Ectodermal cell (in vitro differentiated cells): ENCODE results near the gene ZBTB32.

Experiments
- H3K27ac ChIP-seq: 2 replicates; pipeline ENCODE4 v1.7.0; 2013; ENCODE audit warnings: mild to moderate bottlenecking, low read depth, low read length; ENCODE audit not compliant: insufficient read depth, poor library complexity, severe bottlenecking
- H3K27me3 ChIP-seq: 2 replicates; pipeline ENCODE4 v1.7.0; 2013; ENCODE audit warnings: mild to moderate bottlenecking, low read length; ENCODE audit not compliant: insufficient read depth, control insufficient read depth, poor library complexity, severe bottlenecking
- H3K36me3 ChIP-seq: one replicate; pipeline ENCODE4 v1.7.0; 2013; ENCODE audit warnings: low read length; ENCODE audit not compliant: control insufficient read depth, insufficient read depth
- H3K4me1 ChIP-seq: one replicate; pipeline ENCODE4 v1.7.0; 2013; ENCODE audit warnings: low read length; ENCODE audit not compliant: control insufficient read depth, insufficient read depth
- H3K4me3 ChIP-seq: 2 replicates; pipeline ENCODE4 v1.7.0; 2013; ENCODE audit warnings: low read depth, low read length, control low read depth; ENCODE audit not compliant: insufficient read depth
- H3K9me3 ChIP-seq: 2 replicates; pipeline ENCODE4 v1.7.0; 2013; ENCODE audit warnings: mild to moderate bottlenecking, low read length, moderate library complexity; ENCODE audit not compliant: control insufficient read depth
- WGBS, 2 experiments: methylation state at CpG; one replicate each; pipeline ENCODE4 v1.1.7; 2013; ENCODE audit warnings: missing lambda C conversion rate in 2 of 2; 5-methylcytosine and 5-hydroxymethylcytosine counted together

Gene ZBTB32

DNA sequence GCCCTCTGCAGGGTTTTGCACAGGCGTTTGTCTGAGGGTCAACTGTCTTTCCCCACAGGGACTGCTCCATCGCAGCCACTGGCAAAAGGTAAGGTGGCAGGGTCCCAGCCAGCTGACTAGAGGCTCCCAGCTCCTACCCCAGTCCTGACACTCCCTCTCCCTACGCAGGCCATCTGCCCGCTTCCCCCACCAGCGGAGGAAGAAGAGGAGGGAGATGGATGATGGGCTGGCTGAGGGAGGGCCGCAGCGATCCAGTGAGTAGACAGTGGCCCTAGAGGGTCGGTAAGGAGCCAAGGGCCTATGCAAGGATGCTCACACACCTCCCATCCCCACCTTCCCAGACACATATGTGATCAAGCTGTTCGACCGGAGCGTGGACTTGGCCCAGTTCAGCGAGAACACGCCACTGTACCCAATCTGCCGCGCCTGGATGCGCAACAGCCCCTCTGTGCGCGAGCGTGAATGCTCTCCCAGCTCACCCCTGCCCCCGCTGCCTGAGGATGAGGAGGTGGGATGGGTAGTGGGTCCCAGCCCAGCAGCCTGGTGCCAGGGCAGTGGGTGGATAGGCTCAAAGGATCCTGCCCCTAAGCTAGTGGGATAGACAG, 48.5 kb downstream of the ZBTB32 start:
- no peaks in the 10 kb centered on the region for H3K36me3 ChIP-seq
- peaks cover 22% of the 10 kb centered on the region for H3K27me3 ChIP-seq
- WGBS, 2 experiments: 94% methylated on average over 19 to 20 of the region's 20 CpGs
- H3K4me3 ChIP-seq: no peak overlapping the region
- H3K4me1 ChIP-seq: peaks cover 16% of the 10 kb centered on the region
- H3K27ac ChIP-seq: no peak overlapping the region
- H3K9me3 ChIP-seq: no peaks in the 10 kb centered on the region

DNA sequence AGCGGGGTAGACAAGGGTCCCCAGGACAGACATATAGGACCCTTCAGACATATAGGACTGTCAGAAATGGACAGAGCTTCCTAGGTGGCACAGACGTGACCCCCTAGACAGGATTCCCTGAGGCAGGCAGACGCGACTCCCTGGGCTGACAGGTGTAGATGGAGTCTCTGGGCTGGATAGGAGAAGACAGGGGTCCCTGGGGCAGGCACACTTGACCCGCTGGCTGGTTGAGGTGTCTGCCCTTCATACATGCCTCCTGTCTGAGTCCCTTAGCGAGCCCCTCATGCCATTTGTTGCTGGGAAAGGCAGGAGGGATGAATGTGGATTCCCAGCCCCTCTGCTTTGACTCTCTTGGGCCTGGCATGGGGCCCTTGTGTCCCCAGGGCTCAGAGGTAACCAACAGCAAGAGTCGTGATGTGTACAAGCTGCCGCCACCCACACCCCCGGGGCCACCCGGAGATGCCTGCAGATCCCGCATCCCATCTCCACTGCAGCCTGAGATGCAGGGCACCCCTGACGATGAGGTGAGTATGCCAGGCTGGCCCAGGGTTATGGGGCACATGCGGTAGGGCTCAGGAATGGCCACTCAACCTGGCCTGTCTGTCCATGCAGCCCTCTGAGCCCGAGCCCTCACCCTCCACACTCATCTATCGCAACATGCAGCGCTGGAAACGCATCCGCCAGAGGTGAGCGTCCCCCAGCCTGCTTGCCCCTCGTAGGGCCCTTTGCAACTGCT, 49.4 kb downstream of the ZBTB32 start:
- no peaks in the 10 kb centered on the region for H3K9me3 ChIP-seq
- H3K27me3 ChIP-seq: peaks cover 22% of the 10 kb centered on the region
- no peak overlapping the region for H3K27ac ChIP-seq
- H3K4me3 ChIP-seq: no peak overlapping the region
- WGBS, 2 experiments: 93 to 96% methylated on average over 20 of the region's 20 CpGs
- H3K4me1 ChIP-seq: peaks cover 16% of the 10 kb centered on the region
- H3K36me3 ChIP-seq: no peaks in the 10 kb centered on the region

DNA sequence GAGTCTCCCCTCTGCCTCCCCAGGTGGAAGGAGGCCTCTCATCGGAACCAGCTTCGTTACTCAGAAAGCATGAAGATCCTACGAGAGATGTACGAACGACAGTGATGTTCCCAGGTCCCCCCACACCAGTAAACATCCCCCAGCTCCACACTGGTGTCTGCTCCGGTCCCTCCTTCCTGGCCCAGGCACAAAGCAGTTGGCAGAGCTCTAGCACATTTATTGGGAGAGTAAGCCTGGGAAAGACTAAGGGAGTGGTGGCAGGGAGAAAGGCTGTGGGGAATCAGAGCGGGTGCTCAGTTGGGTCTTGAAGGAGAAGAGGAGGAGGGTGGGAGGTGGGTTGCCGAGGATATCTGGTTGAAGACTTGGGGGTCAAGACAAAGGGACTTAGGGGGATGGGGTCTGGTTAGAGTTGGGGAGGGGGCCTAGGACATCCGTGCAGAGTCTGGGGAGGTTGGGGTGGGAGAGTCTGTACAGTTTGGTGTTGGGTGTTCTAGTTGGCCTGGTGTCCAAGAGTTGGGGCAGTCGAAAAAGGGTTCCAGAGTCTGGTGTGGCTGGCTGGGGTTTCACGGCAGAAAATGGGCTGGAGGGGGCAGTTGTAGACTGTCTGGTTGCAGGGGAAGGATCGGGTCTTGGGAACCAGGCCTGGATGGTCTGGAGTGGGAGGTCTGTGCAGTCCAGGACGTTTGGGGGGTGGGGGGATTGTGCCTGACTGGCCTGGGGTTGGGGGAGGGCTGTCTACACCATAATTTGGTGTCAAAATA, 50.2 kb downstream of the ZBTB32 start:
- 89 to 90% methylated on average over 13 of the region's 13 CpGs for WGBS, 2 experiments
- H3K9me3 ChIP-seq: no peaks in the 10 kb centered on the region
- peaks cover 16% of the 10 kb centered on the region for H3K4me1 ChIP-seq
- no peaks in the 10 kb centered on the region for H3K36me3 ChIP-seq
- no peak overlapping the region for H3K4me3 ChIP-seq
- H3K27me3 ChIP-seq: peaks cover 22% of the 10 kb centered on the region
- no peak overlapping the region for H3K27ac ChIP-seq

DNA sequence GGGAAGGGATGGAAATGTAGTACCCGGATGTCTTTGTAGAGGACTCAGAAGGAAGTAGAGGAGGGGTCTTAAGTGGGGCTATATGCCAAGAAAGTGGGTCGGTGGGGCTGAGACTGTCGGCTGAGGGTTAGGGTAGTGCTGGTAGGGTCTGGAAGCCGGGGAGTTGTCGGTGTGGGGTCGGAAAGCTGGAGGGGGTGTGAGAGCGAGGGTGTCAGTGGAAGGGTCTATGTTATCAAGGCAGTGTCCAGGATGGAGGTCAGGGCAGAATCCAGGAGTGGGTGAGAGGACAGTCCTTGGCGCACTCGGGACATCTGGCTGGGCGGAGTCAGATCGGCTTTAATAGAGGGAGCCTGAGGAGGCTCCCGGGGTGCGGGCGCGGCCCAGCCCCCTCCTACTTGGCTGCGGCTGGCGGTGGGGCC, 50.8 kb downstream of the ZBTB32 start:
- peak overlapping the region; percentile 20 for H3K4me3 ChIP-seq
- peaks cover 16% of the 10 kb centered on the region for H3K4me1 ChIP-seq
- peaks cover 2% of the 10 kb centered on the region for H3K36me3 ChIP-seq
- H3K27me3 ChIP-seq: peaks cover 22% of the 10 kb centered on the region
- WGBS, 2 experiments: 53 to 61% methylated on average over 17 of the region's 17 CpGs
- H3K27ac ChIP-seq: no peak overlapping the region
- no peaks in the 10 kb centered on the region for H3K9me3 ChIP-seq

DNA sequence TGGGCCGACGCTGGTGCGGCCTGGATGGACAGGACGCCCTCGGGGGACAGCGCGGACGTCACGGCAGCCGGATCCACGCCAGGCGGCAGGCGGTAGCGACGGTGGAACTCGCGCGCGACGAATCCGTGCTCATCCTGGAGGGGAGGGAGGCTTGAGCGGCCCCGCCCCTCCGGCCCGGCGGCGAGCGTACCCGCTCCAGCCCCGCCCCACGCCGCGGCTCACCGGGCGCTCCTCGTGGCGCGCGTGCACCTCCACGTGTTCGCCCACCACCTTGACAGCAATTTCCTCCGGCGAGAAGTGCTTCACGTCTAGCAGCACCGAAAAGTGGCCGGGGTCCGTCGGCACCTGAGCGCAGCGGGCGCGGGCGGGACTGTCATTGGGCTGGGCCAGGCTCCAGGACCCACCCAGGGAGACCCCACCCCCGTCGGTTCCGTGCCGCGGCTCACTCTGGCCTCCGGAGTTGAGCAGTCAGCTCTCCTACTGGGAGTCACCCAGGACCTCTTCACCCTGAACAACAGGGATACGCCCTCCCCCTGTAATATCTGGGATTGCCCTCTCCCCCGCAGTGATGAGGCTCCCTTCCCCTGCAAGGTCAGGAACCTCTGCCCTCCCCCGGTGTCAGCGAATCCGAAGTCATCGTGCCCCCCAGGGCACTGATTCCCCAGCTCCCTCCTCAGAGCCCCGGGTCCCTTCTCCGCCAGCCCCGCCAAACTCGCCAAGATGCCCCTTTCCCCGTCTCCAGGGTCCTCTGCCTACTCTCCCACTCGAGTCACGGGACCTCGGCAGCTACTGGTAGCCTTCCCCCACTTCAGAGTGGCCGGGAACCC, 51.4 kb downstream of the ZBTB32 start:
- Histone ChIP-seq H3K36me3 (peaks cover 4% of the 10 kb centered on the region), H3K27ac (no peak overlapping the region), H3K27me3 (peaks cover 22% of the 10 kb centered on the region), H3K9me3 (no peaks in the 10 kb centered on the region), H3K4me3 (peak overlapping the region; percentile 20), H3K4me1 (peaks cover 16% of the 10 kb centered on the region)
- 38 to 39% methylated on average over 74 of the region's 74 CpGs for whole genome bisulfite sequencing, 2 experiments

DNA sequence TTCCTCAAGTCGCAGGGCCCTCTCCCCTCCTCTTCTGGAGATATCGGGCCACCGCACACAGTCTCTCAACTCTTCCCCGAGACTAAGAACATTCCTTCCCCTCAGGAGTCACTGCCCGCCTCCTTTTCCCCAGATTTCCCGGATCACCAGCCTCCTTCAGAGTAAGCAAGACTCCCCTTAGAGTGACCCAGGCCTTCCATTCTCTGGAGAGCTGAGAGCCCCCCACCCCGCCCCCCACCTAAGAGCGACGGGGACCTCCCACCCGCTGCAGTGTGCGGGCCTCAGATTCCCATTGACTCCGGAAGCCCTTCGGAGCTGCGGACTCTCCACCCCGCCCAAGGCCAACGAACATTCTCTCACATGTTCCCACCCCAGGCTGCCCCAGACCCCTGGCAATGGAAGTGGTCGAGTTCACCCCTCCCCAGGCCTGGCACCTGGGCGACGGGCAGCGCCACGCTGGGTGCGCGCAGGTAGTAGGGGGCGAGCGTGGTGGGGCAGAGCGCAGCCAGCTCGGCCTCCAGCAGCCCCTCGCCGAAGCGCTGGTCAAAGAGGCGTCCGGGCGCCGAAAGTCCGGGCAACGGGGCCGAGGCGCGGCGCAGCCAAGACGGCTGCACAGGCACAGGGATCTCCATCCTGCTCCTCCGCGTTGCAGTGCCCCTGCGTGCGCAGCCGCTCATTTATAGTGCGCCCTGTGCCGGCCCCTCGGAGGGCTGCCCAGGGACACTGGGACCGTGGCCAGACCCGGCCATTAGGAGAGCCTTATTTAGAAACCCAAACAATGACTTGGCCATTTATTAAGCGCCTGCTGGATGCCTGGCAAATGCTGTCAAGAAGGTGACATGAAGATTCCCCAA, 52.2 kb downstream of the ZBTB32 start, which contains the start of gene HSPB6:
Gene HSPB6 (minus strand): TSS at position 653 of the 854 bp plus-strand sequence. CDS start 21 bp downstream, at position 632.
- H3K4me3 ChIP-seq: peak within 1 kb of the TSS; percentile 99
- no peaks in the 10 kb centered on the region for H3K9me3 ChIP-seq
- H3K4me1 ChIP-seq: peaks cover 16% of the 10 kb centered on the region
- WGBS, 2 experiments: 75% methylated on average over 52 of the region's 52 CpGs
- H3K36me3 ChIP-seq: peaks cover 4% of the 10 kb centered on the region
- H3K27ac ChIP-seq: peak within 1 kb of the TSS; percentile 9
- peaks cover 22% of the 10 kb centered on the region for H3K27me3 ChIP-seq

DNA sequence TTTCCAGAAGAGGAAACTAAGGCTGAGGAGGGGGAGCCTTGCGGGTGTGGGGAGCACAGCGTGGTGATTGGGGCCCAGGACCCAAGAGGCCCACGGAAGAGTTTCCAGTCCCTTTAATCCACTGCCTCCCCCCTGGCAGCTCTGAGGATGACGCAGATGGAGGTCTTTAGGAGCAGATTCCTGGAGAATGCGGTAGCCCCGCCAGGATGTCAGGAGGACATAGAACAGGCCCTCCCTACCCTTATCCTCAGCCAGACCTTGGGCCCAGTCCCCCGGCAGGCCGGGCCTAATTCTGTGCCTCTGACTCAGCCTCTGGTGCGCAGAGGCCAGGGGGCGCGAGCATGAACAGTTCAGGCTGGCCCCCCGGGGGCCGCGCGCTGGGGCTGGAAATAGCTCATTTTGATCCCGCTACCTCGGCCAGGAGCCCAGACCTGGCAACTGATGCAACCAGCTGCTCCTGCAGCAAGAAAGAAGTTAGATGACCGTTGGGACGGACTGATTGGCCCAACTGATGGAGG, 52.9 kb downstream of the ZBTB32 start:
- Histone ChIP-seq H3K9me3 (no peaks in the 10 kb centered on the region), H3K36me3 (peaks cover 8% of the 10 kb centered on the region), H3K4me3 (peak overlapping the region; percentile 99), H3K27ac (peak overlapping the region; percentile 9), H3K4me1 (peaks cover 16% of the 10 kb centered on the region), H3K27me3 (peaks cover 22% of the 10 kb centered on the region)
- WGBS, 2 experiments: 35% methylated on average over 19 of the region's 19 CpGs

DNA sequence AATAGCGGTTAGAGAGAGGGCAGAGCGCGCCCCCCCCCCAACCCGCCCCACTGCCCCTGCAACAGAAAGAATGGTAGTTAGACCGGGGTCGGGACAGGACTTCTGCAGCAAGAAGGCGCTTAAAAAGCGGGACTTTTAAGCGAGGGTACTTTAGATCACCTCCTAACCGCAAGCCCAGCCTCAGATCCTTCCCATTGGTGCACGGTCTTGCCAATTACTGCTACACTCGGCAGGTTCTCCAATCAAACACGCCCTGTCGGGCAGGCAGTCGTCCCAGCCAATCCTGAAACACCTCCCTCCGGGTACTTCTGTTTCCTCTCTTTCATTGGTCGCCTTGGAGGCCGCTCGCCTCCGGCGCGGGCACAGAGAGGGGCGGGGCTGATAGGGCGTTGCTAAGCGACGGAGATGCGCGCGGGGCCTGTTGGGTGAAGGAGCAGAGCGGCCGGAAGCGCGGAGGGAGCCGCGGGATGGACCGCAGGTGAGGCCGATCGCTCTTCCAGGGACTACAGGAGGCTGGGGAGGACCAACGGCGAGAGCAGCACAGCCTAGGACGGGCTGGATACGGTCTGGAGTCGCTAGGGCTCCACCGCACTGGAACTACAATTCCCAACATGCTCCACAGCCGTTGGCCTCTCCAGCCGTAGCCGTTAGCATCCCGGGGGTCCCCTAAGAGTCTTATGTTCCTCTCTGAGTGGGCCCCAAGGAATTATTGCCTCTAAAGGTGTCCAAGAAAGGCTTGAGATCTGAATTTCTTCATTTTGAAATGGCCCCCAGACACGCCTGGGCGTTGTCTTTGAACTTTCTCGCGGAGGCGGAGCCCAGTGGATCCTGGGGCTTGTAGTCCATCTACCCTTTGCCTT, 53.6 kb downstream of the ZBTB32 start, which contains the start of gene PROSER3:
Gene PROSER3 (plus strand): TSS at position 428 of the 860 bp plus-strand sequence. CDS start 40 bp downstream, at position 468.
- Histone ChIP-seq H3K27ac (peak within 1 kb of the TSS; percentile 9), H3K27me3 (peaks cover 22% of the 10 kb centered on the region), H3K36me3 (peaks cover 10% of the 10 kb centered on the region), H3K4me1 (peaks cover 16% of the 10 kb centered on the region), H3K4me3 (peak within 1 kb of the TSS; percentile 99), H3K9me3 (no peaks in the 10 kb centered on the region)
- 0% methylated on average over 53 of the region's 53 CpGs for WGBS, 2 experiments
